BLaER1 treated with 17β-estradiol and CSF1 and Interleukin-3, amounts not matched to agents 10 nM and 100 nM (cell line): Measurements from ENCODE around the gene EVA1B.
A peak's percentile ranks its signal among the peaks of the same experiment; 100 is the strongest.

ENCODE experiments used
- H3K27ac ChIP-seq, 11 experiments: shearing (Covaris generic); formaldehyde crosslinking; 2 replicates each; pipeline ENCODE4 v1.8.1; 2022
- H3K27me3 ChIP-seq, 11 experiments: shearing (Covaris generic); formaldehyde crosslinking; 2 replicates each; pipeline ENCODE4 v1.8.1; 2022
- H3K36me3 ChIP-seq, 11 experiments: shearing (Covaris generic); formaldehyde crosslinking; 2 replicates each; pipeline ENCODE4 v1.8.1; 2022
- H3K4me1 ChIP-seq, 10 experiments: shearing (Covaris generic); formaldehyde crosslinking; 2 replicates each; pipeline ENCODE4 v1.8.1; 2022
- H3K4me2 ChIP-seq, 11 experiments: shearing (Covaris generic); formaldehyde crosslinking; 2 replicates each; pipeline ENCODE4 v1.8.1; 2022
- H3K4me3 ChIP-seq, 10 experiments: shearing (Covaris generic); formaldehyde crosslinking; 2 replicates each; pipeline ENCODE4 v1.8.1; 2022
- H3K9ac ChIP-seq, 11 experiments: shearing (Covaris generic); formaldehyde crosslinking; 2 replicates each; pipeline ENCODE4 v1.8.1; 2022
- H3K9me3 ChIP-seq, 11 experiments: shearing (Covaris generic); formaldehyde crosslinking; replicated peaks in 1 of 11; 2 replicates each; pipeline ENCODE4 v1.8.1; 2022
- H4K20me1 ChIP-seq, 11 experiments: shearing (Covaris generic); formaldehyde crosslinking; 2 replicates each; pipeline ENCODE4 v1.8.1; 2022
- Cebpa-rat ChIP-seq, 11 experiments: shearing (Covaris generic); IDR thresholded peaks; 2 replicates each; pipeline ENCODE4 v1.8.1; 2022

Gene EVA1B

GRCh38 chr1:36305915-36306209 lies 17.6 kb downstream of the EVA1B start:
- H3K4me2 ChIP-seq: peak overlapping the region; percentile 95 to 100 (median 100)
- H3K27ac ChIP-seq: peak overlapping the region in 2 of 11 experiments; percentile 7 to 66; a peak in 2 of 22 replicates
- peak overlapping the region; percentile 67 to 83 (median 77); a peak in 19 of 22 replicates for H3K9ac ChIP-seq
- H3K4me1 ChIP-seq: peaks cover 24 to 70% (median 39%) of the 10 kb centered on the region in 10 experiments
- no peaks in the 10 kb centered on the region for H3K9me3 ChIP-seq
- H3K27me3 ChIP-seq: no peaks in the 10 kb centered on the region
- peaks cover 33 to 58% (median 46%) of the 10 kb centered on the region in 11 experiments for H3K36me3 ChIP-seq
- peak overlapping the region in 8 of 10 experiments; percentile 67 to 83 (median 74); a peak in 14 of 20 replicates for H3K4me3 ChIP-seq
- peaks cover 4 to 64% (median 47%) of the 10 kb centered on the region in 11 experiments; a peak in 21 of 22 replicates for H4K20me1 ChIP-seq
- TF ChIP-seq Cebpa-rat (IDR thresholded peaks at IDR 0.05): no peak

DNA sequence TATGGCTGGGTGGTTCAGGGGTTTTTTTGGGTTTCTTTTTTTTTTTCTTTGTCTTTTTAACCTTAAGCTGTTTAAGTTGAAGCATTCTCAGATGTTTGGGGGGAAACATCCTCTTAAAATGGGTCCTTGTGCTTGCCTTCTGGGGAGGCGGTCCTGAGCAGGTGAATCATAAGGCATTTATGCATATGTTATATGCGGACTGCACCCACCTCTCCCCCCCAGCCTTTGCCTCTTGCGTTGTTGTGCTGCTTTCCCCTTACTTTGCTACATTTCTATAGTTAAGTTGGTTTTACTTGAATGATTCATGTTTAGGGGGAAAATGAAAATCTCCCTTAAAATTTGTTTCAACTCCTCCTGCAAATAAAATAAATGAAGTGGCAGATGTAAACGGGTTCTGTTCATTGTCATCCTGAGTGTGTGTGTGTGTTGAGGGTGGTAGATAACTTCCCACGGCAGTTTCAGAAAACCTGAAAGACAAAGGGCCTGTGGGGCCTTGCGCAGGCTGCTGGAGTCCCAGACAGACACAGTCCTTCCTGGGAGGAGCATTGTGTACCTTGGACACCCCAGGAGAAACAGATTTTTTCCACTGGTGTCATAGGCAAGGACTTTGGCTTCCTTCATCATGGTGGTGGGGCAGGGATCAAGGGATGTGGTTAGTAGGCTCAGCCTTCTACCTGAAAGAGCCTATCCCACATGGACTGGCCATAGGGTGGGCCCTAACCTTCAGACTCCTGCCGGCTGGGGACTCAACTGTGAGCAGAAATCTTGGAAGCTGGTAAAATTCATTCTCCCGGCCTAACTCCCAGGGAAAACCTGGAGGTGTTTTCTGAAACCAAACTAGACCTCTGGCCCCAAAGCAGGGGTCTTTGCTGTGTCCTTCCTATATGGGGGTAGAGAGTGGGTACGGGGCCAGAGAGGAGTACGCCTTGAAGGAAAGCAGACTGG lies 18.2 kb downstream of the EVA1B start:
- H3K4me3 ChIP-seq: peak overlapping the region in 2 of 10 experiments; percentile 71 to 74; a peak in 1 of 20 replicates
- H3K4me1 ChIP-seq: peaks cover 24 to 76% (median 41%) of the 10 kb centered on the region in 10 experiments
- no peaks in the 10 kb centered on the region for H3K27me3 ChIP-seq
- H3K36me3 ChIP-seq: peaks cover 39 to 58% (median 52%) of the 10 kb centered on the region in 11 experiments
- peak overlapping the region in 6 of 11 experiments; percentile 70 to 78 (median 76); a peak in 6 of 22 replicates for H3K9ac ChIP-seq
- no peak for TF ChIP-seq Cebpa-rat (IDR thresholded peaks at IDR 0.05)
- peak overlapping the region; percentile 95 to 100 (median 100); a peak in 19 of 22 replicates for H3K4me2 ChIP-seq
- H3K9me3 ChIP-seq: no peaks in the 10 kb centered on the region
- H4K20me1 ChIP-seq: peaks cover 4 to 70% (median 48%) of the 10 kb centered on the region in 11 experiments; a peak in 21 of 22 replicates
- H3K27ac ChIP-seq: 0 out of 22 replicates have a peak overlapping the region, but pooled peaks of 3 of the 11 experiments have one; percentile 33 to 66 (median 38)

GRCh38 chr1:36304521-36304920 lies 18.9 kb downstream of the EVA1B start:
- H3K4me2 ChIP-seq: peak overlapping the region in 5 of 11 experiments; percentile 8 to 100 (median 95); a peak in 9 of 22 replicates
- TF ChIP-seq Cebpa-rat (IDR thresholded peaks at IDR 0.05): no peak
- H4K20me1 ChIP-seq: peaks cover 4 to 77% (median 56%) of the 10 kb centered on the region in 11 experiments; a peak in 21 of 22 replicates
- no peak overlapping the region for H3K4me3 ChIP-seq
- peaks cover 24 to 83% (median 48%) of the 10 kb centered on the region in 10 experiments for H3K4me1 ChIP-seq
- H3K36me3 ChIP-seq: peaks cover 46 to 65% (median 57%) of the 10 kb centered on the region in 11 experiments
- peak overlapping the region in 3 of 11 experiments; percentile 24 to 38 (median 33); a peak in 2 of 22 replicates for H3K27ac ChIP-seq
- H3K9ac ChIP-seq: peak overlapping the region in 4 of 11 experiments; percentile 17 to 36 (median 22); a peak in 3 of 22 replicates
- H3K9me3 ChIP-seq: no peaks in the 10 kb centered on the region
- no peaks in the 10 kb centered on the region for H3K27me3 ChIP-seq

- H3K36me3 ChIP-seq: peaks cover 53 to 72% (median 59%) of the 10 kb centered on the region in 11 experiments
- H3K4me2 ChIP-seq: peak overlapping the region in 5 of 11 experiments; percentile 18 to 100 (median 95); a peak in 9 of 22 replicates
- H3K4me1 ChIP-seq: peaks cover 24 to 91% (median 52%) of the 10 kb centered on the region in 10 experiments
- H3K4me3 ChIP-seq: no peak overlapping the region
- H3K27me3 ChIP-seq: no peaks in the 10 kb centered on the region
- H3K9ac ChIP-seq: peak overlapping the region in 2 of 11 experiments; percentile 4 to 30; a peak in 1 of 22 replicates
- H4K20me1 ChIP-seq: peaks cover 4 to 84% (median 62%) of the 10 kb centered on the region in 11 experiments; a peak in 21 of 22 replicates
- H3K27ac ChIP-seq: peak overlapping the region in 3 of 11 experiments; percentile 23 to 38 (median 33); a peak in 3 of 22 replicates
- H3K9me3 ChIP-seq: no peaks in the 10 kb centered on the region
- no peak for TF ChIP-seq Cebpa-rat (IDR thresholded peaks at IDR 0.05)
Measured at GRCh38 chr1:36303650-36304360, 19.6 kb downstream of the EVA1B start.

- Histone ChIP-seq H3K9ac (peak overlapping the region in 2 of 11 experiments; percentile 30 to 36; a peak in 1 of 22 replicates), H3K4me2 (peak overlapping the region in 5 of 11 experiments; percentile 18 to 100 (median 95); a peak in 6 of 22 replicates), H3K27me3 (no peaks in the 10 kb centered on the region), H3K4me3 (no peak overlapping the region), H3K9me3 (no peaks in the 10 kb centered on the region), H4K20me1 (peaks cover 4 to 90% (median 68%) of the 10 kb centered on the region in 11 experiments; a peak in 21 of 22 replicates), H3K4me1 (peaks cover 20 to 93% (median 55%) of the 10 kb centered on the region in 10 experiments), H3K36me3 (peaks cover 57 to 78% (median 65%) of the 10 kb centered on the region in 11 experiments), H3K27ac (no peak overlapping the region)
- no peak for TF ChIP-seq Cebpa-rat (IDR thresholded peaks at IDR 0.05)
Measured at GRCh38 chr1:36303244-36303643, 20.2 kb downstream of the EVA1B start.

DNA sequence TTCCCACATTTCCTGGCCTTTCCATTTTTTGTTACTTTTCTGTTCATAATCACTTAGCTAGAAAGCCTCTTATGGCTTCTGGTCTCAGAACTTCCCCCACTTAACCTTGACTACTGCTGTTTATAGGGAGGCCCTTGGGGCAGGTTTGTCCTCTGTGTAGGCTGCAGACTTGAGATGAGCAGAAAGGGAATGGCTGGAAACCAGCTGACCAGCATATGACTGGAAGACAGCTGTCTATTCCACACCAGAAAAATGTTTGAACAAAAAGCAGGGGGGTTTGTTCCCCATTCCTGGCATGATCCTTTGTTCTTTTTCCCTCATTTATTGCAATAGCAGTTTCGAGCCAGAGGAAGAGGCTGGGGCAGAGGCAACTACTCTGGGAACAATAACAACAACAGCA lies 22.2 kb downstream of the EVA1B start:
- Histone ChIP-seq H3K9ac (peak overlapping the region in 2 of 11 experiments; percentile 1 to 6; a peak in 1 of 22 replicates), H3K4me3 (no peak overlapping the region), H3K9me3 (no peaks in the 10 kb centered on the region), H4K20me1 (peaks cover 4 to 88% (median 70%) of the 10 kb centered on the region in 11 experiments; a peak in 21 of 22 replicates), H3K27ac (peak overlapping the region in 9 of 11 experiments; percentile 10 to 70 (median 58); a peak in 12 of 22 replicates), H3K36me3 (peaks cover 77 to 98% (median 85%) of the 10 kb centered on the region in 11 experiments), H3K4me1 (peaks cover 4 to 80% (median 40%) of the 10 kb centered on the region in 10 experiments; a peak in 19 of 20 replicates), H3K27me3 (no peaks in the 10 kb centered on the region), H3K4me2 (peak overlapping the region in 3 of 11 experiments; percentile 48 to 58 (median 49); a peak in 3 of 22 replicates)
- no peak for TF ChIP-seq Cebpa-rat (IDR thresholded peaks at IDR 0.05)

DNA sequence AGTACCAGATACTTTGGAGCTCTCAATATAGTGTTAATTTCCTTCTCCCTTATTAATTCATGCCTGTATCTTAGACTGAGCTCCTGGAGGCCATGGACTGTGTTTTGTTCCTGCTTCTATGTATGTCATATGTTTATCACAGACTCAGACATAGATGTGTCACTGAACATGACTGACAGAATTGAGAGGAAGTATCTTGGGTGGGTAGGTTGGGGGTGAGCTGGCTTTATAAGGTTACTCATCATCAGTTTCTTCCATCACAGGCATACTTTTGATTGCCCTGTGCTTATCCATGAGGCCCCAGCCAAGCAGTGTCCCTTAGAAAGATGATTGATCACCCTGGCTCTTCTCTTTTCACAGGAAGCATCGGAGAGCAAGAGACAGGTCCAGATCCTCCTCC lies 22.9 kb downstream of the EVA1B start:
- Histone ChIP-seq H3K9ac (peak overlapping the region in 3 of 11 experiments; percentile 1 to 42 (median 31); a peak in 3 of 22 replicates), H3K27me3 (no peaks in the 10 kb centered on the region), H3K4me2 (peak overlapping the region in 4 of 11 experiments; percentile 30 to 58 (median 48); a peak in 7 of 22 replicates), H4K20me1 (peaks cover 4 to 88% (median 70%) of the 10 kb centered on the region in 11 experiments; a peak in 21 of 22 replicates), H3K36me3 (peaks cover 84 to 100% (median 92%) of the 10 kb centered on the region in 11 experiments), H3K4me1 (peaks cover 0 to 73% (median 33%) of the 10 kb centered on the region in 10 experiments; a peak in 15 of 20 replicates), H3K9me3 (no peaks in the 10 kb centered on the region), H3K27ac (peak overlapping the region; percentile 42 to 70 (median 56); a peak in 19 of 22 replicates), H3K4me3 (no peak overlapping the region)
- no peak for TF ChIP-seq Cebpa-rat (IDR thresholded peaks at IDR 0.05)

DNA sequence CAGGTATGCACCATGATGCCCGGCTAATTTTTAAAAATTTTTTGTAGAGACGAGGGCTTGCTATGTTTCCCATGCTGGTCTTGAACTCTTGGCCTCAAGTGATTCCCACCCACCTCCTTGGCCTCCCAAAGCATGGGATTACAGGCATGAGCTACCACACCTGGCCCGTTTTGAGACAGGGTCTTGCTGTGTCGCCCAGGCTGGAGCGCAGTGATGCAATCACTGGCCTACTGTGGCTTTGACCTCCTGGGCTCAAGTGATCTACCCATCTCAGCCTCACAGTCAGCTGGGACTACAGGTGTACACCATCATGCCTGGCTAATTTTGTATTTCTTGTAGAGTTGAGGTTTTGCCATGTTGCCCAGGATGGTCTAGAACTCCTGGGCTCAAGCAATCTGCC lies 24.8 kb downstream of the EVA1B start:
- Histone ChIP-seq H3K9me3 (no peaks in the 10 kb centered on the region), H3K27ac (peak overlapping the region in 1 of 11 experiments; percentile 70; a peak in 1 of 22 replicates), H4K20me1 (peaks cover 4 to 82% (median 65%) of the 10 kb centered on the region in 11 experiments; a peak in 20 of 22 replicates), H3K4me2 (peak overlapping the region in 3 of 11 experiments; percentile 5 to 48 (median 13); a peak in 2 of 22 replicates), H3K4me3 (no peak overlapping the region), H3K27me3 (no peaks in the 10 kb centered on the region), H3K9ac (no peak overlapping the region), H3K36me3 (peaks cover 97 to 100% (median 100%) of the 10 kb centered on the region in 11 experiments), H3K4me1 (peaks cover under 1 to 54% (median 22%) of the 10 kb centered on the region in 10 experiments; a peak in 16 of 20 replicates)
- TF ChIP-seq Cebpa-rat (IDR thresholded peaks at IDR 0.05): 0 out of 22 replicates have a peak, but pooled peaks of 1 of the 11 experiments have one; percentile 17
